HG03571 (cell line): ENCODE data around the gene PDZD11.
"Not testable (repeated sequence)": the region's sequence is repeated elsewhere in the genome, so short reads cannot be mapped to it uniquely, and the experiment has no call there.

Source experiments
- ATAC-seq: cut with Tn5 transposase; IDR thresholded peaks from one replicate; pipeline ENCODE4 v1.9.1; 2021; ENCODE audit not compliant: unreplicated experiment

The PDZD11 gene

GRCh38 chrX:70257423-70258288, 32.1 kb downstream of the PDZD11 start:
- ATAC-seq: no peak

- no peak for ATAC-seq
Measured at GRCh38 chrX:70255452-70255851, 34.3 kb downstream of the PDZD11 start.

- no peak for ATAC-seq
Measured at GRCh38 chrX:70254909-70255308, 34.8 kb downstream of the PDZD11 start.

- ATAC-seq: no peak
Measured at GRCh38 chrX:70254063-70254400, 35.7 kb downstream of the PDZD11 start.

GRCh38 chrX:70253377-70254062, 36.2 kb downstream of the PDZD11 start:
- ATAC-seq: no peak

GRCh38 chrX:70252491-70252890, 37.2 kb downstream of the PDZD11 start:
- ATAC-seq: no peak

- no peak for ATAC-seq
Measured at GRCh38 chrX:70247252-70247651, 42.5 kb downstream of the PDZD11 start.

- ATAC-seq: no peak
Measured at GRCh38 chrX:70244881-70245280, 44.8 kb downstream of the PDZD11 start.

- not testable (repeated sequence) for ATAC-seq
Measured at GRCh38 chrX:70243601-70244000, 46.1 kb downstream of the PDZD11 start.

GRCh38 chrX:70241501-70241900, 48.2 kb downstream of the PDZD11 start:
- no peak for ATAC-seq

GRCh38 chrX:70240751-70241150, 49.0 kb downstream of the PDZD11 start:
- ATAC-seq: no peak
